Keratinocyte (primary cell): ENCODE results near the gene FSTL1. TPM values are rescaled to one million over a fixed set of nuclear protein-coding genes. Genes with fewer than 3 reads are reported as not detected.

Source experiments
- DNase-seq: peaks from one replicate; pipeline ENCODE4 v3.0.0-alpha.2; 2011; ENCODE audit warnings: low read depth, missing footprints, low spot score
- FAIRE-seq: peaks from 2 replicates; lab custom pipeline; 2011; peaks lifted over from hg19 to GRCh38; lab: Jason Lieb, UNC
- H2AFZ ChIP-seq: 2 replicates; pipeline ENCODE4 v1.6.0; 2012; ENCODE audit warnings: low read length, control low read depth, inconsistent platforms; ENCODE audit not compliant: control insufficient read depth
- H3K27ac ChIP-seq: 2 replicates; pipeline ENCODE4 v1.5.1; 2011; ENCODE audit warnings: low read length; ENCODE audit not compliant: control insufficient read depth, insufficient read depth
- H3K27me3 ChIP-seq: 3 replicates; pipeline ENCODE4 v1.6.0; 2011; ENCODE audit warnings: low read length; ENCODE audit not compliant: control insufficient read depth, insufficient read depth; ENCODE audit errors: extremely low read depth
- H3K36me3 ChIP-seq, 2 experiments: 2 replicates in 1 of 2; 3 replicates in 1 of 2; pipeline ENCODE4 v1.5.1; 2011; ENCODE audit warnings: low read length in 2 of 2, mild to moderate bottlenecking in 1 of 2; ENCODE audit not compliant: control insufficient read depth in 2 of 2, insufficient read depth in 2 of 2; ENCODE audit errors: extremely low read depth in 1 of 2
- H3K4me1 ChIP-seq: 3 replicates; pipeline ENCODE4 v1.5.1; 2011; ENCODE audit warnings: low read length; ENCODE audit not compliant: control insufficient read depth, insufficient read depth; ENCODE audit errors: extremely low read depth
- H3K4me2 ChIP-seq: 3 replicates; pipeline ENCODE4 v1.6.0; 2011; ENCODE audit warnings: low read depth, low read length; ENCODE audit not compliant: control insufficient read depth, insufficient read depth; ENCODE audit errors: extremely low read depth
- H3K4me3 ChIP-seq, 3 experiments: fragments of 200-600 bp in 1 of 3; sonication (generic) in 1 of 3; 2 replicates in 2 of 3; 3 replicates in 1 of 3; pipeline ENCODE4 v1.5.1; 2011 to 2016; ENCODE audit warnings: low read length in 3 of 3, mild to moderate bottlenecking in 3 of 3, control low read depth in 2 of 3, inconsistent platforms in 1 of 3, low read depth in 1 of 3, mixed read lengths in 1 of 3, mixed run types in 1 of 3, moderate library complexity in 1 of 3; ENCODE audit not compliant: control insufficient read depth in 2 of 3, insufficient read depth in 2 of 3; ENCODE audit errors: extremely low read depth in 1 of 3
- H3K79me2 ChIP-seq: 2 replicates; pipeline ENCODE4 v1.6.0; 2012; ENCODE audit warnings: low read length; ENCODE audit not compliant: control insufficient read depth, insufficient read depth
- H3K9ac ChIP-seq: 3 replicates; pipeline ENCODE4 v1.6.0; 2011; ENCODE audit warnings: low read length; ENCODE audit not compliant: control insufficient read depth, insufficient read depth; ENCODE audit errors: extremely low read depth
- H3K9me1 ChIP-seq: 3 replicates; pipeline ENCODE4 v1.6.0; 2011; ENCODE audit warnings: low read length; ENCODE audit not compliant: control insufficient read depth, insufficient read depth; ENCODE audit errors: extremely low read depth
- H3K9me3 ChIP-seq: 2 replicates; pipeline ENCODE4 v1.5.1; 2012; ENCODE audit warnings: low read depth, low read length; ENCODE audit not compliant: control insufficient read depth
- H4K20me1 ChIP-seq: 3 replicates; pipeline ENCODE4 v1.6.0; 2011; ENCODE audit warnings: low read length; ENCODE audit not compliant: control insufficient read depth, insufficient read depth; ENCODE audit errors: extremely low read depth
- EZH2 ChIP-seq: IDR thresholded peaks from one replicate; pipeline ENCODE4 v1.6.1; 2012; ENCODE audit warnings: inconsistent platforms, mild to moderate bottlenecking, low read length, moderate library complexity
- dilution Hi-C: fragments of 300-500 bp; cut with MboI; formaldehyde crosslinking; loops from one replicate; pipeline ENCODE4 v1.7.0; 2020; ENCODE audit warnings: low sequenced_read_pairs; ENCODE audit not compliant: extremely low pct_ligation_motif_present
- polyA plus RNA-seq, 5 experiments: library from polyadenylated mRNA; depleted of rRNA in 3 of 5; stranded (reverse) in 3 of 5; stranded (forward) in 1 of 5; unstranded in 1 of 5; fragments of >200 nt; gene quantifications; 1 replicate in 1 of 5; 2 replicates in 3 of 5; 3 replicates in 1 of 5; pipeline versions ENCODE4 v1.2.1 to v1.2.3, GENCODE V29; 2011 to 2012; ENCODE audit warnings: missing spikeins in 2 of 5, low read depth in 1 of 5, low replicate concordance in 1 of 5
- TF ChIP-seq, protein P1 (sequence below), 3 experiments: IDR thresholded peaks in 1 of 3; conservative IDR thresholded peaks in 1 of 3; optimal IDR thresholded peaks in 1 of 3; 2 replicates in 2 of 3; 3 replicates in 1 of 3; pipeline versions ENCODE3 to v1.5.1; 2011; ENCODE audit warnings: low read length in 3 of 3, mild to moderate bottlenecking in 3 of 3, moderate library complexity in 2 of 3, control low read depth in 1 of 3, inconsistent platforms in 1 of 3; ENCODE audit not compliant: insufficient read depth in 2 of 3; ENCODE audit errors: extremely low read depth in 1 of 3

FSTL1 gene
- polyA plus RNA-seq, 1 donor (not counting 4 experiments of a cell fraction or from before 2014, with no cell fraction given), result 59.0 TPM

DNA sequence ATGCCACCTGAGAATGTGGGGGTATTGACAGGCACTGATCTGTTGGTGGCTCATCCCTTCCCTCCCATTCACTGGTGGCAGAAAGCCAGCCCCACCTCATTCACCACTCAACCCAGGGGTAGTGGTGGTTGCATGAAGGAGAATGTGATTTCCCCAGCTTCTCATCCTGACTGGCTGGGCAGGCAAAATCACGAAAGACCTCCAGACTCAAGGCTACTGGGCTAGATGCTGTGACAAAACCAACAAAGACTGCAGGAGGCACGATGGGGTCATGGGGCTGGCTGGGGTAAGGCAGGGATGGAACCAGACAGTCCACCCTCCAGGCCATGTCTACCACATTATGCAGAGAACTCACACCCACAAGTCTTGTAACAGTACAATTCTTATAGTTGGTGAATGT, 33.9 kb downstream of the FSTL1 start:
- DNase-seq (no peak), FAIRE-seq (no peak)
- Histone ChIP-seq H2AFZ (peak overlapping the region; percentile 58), H3K79me2 (no peaks in the 10 kb centered on the region), H3K9me3 (no peaks in the 10 kb centered on the region), H3K36me3 (peaks cover 0 to 1% of the 10 kb centered on the region in 2 experiments), H4K20me1 (no peaks in the 10 kb centered on the region), H3K4me3 (peak overlapping the region in 1 of 3 experiments; percentile 26), H3K9ac (peak overlapping the region; percentile 26), H3K27ac (peak overlapping the region; percentile 22), H3K4me2 (peak overlapping the region; percentile 59), H3K27me3 (no peaks in the 10 kb centered on the region), H3K4me1 (peaks cover 22% of the 10 kb centered on the region), H3K9me1 (no peaks in the 10 kb centered on the region)
- TF ChIP-seq, protein P1, sequence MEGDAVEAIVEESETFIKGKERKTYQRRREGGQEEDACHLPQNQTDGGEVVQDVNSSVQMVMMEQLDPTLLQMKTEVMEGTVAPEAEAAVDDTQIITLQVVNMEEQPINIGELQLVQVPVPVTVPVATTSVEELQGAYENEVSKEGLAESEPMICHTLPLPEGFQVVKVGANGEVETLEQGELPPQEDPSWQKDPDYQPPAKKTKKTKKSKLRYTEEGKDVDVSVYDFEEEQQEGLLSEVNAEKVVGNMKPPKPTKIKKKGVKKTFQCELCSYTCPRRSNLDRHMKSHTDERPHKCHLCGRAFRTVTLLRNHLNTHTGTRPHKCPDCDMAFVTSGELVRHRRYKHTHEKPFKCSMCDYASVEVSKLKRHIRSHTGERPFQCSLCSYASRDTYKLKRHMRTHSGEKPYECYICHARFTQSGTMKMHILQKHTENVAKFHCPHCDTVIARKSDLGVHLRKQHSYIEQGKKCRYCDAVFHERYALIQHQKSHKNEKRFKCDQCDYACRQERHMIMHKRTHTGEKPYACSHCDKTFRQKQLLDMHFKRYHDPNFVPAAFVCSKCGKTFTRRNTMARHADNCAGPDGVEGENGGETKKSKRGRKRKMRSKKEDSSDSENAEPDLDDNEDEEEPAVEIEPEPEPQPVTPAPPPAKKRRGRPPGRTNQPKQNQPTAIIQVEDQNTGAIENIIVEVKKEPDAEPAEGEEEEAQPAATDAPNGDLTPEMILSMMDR (optimal IDR thresholded peaks at IDR 0.05 in 1 of 3, IDR thresholded peaks at IDR 0.05 in 1 of 3, conservative IDR thresholded peaks at IDR 0.05 in 1 of 3; ENCODE audit: extremely low read depth in 1 of 3, insufficient read depth in 2 of 3, low read length in 3 of 3), result no peak
- TF ChIP-seq EZH2, result no peak
- dilution Hi-C loops, result no loop called here

DNA sequence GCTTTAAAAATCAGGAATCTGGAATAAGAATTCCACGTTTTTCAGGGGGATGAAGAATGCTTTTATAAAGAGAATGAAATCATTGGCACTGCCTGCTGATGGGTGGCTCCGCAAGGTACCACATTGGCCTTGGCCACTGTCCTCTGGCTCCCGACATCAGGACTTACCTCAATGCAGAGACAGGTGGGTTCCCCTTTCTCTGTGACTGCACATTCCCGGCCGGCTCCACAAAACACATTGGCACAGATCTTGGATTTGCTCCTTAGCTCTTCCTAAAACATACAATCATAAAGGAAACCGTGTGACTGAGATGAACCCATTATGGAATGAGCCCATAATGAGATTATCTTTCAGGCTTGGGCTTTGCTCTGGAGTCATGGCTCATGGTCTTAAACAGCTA, 35.0 kb downstream of the FSTL1 start:
- Histone ChIP-seq H3K4me2 (no peak overlapping the region), H3K9me1 (no peaks in the 10 kb centered on the region), H2AFZ (no peak overlapping the region), H3K4me1 (peaks cover 22% of the 10 kb centered on the region), H3K27ac (no peak overlapping the region), H3K9me3 (no peaks in the 10 kb centered on the region), H3K36me3 (peaks cover 0 to 10% of the 10 kb centered on the region in 2 experiments), H3K9ac (no peak overlapping the region), H3K79me2 (no peaks in the 10 kb centered on the region), H4K20me1 (no peaks in the 10 kb centered on the region), H3K4me3 (no peak overlapping the region), H3K27me3 (no peaks in the 10 kb centered on the region)
- dilution Hi-C loops, result no loop called here
- TF ChIP-seq, protein P1 (optimal IDR thresholded peaks at IDR 0.05 in 1 of 3, IDR thresholded peaks at IDR 0.05 in 1 of 3, conservative IDR thresholded peaks at IDR 0.05 in 1 of 3; ENCODE audit: extremely low read depth in 1 of 3, insufficient read depth in 2 of 3, low read length in 3 of 3), result no peak
- no peak for TF ChIP-seq EZH2
- DNase-seq, result no peak
- no peak for FAIRE-seq
